H9 (cell line): ENCODE results near the gene CLEC16A. TPM values are rescaled to one million over a fixed set of nuclear protein-coding genes. Genes with fewer than 3 reads are reported as not detected.

Experiments
- DNase-seq: peaks from one replicate; pipeline ENCODE4 v3.0.0-alpha.2; 2017
- H2AFZ ChIP-seq: one replicate; pipeline ENCODE4 v1.6.1; 2013; ENCODE audit warnings: mild to moderate bottlenecking, low read length, control low read depth, moderate library complexity
- H2AK5ac ChIP-seq: 2 replicates; pipeline ENCODE4 v1.6.1; 2013; ENCODE audit warnings: low read length, control low read depth, mixed read lengths; ENCODE audit not compliant: insufficient read length
- H2BK120ac ChIP-seq: one replicate; pipeline ENCODE4 v1.6.1; 2013; ENCODE audit warnings: low read depth, mild to moderate bottlenecking, low read length, control low read depth, inconsistent platforms; ENCODE audit not compliant: poor library complexity, severe bottlenecking
- H2BK12ac ChIP-seq: 2 replicates; pipeline ENCODE4 v1.6.1; 2013; ENCODE audit warnings: low read length, control low read depth, mixed read lengths, low read depth; ENCODE audit not compliant: insufficient read length
- H2BK15ac ChIP-seq: 2 replicates; pipeline ENCODE4 v1.6.1; 2013; ENCODE audit warnings: low read depth, low read length, control low read depth
- H2BK20ac ChIP-seq: one replicate; pipeline ENCODE4 v1.6.1; 2013; ENCODE audit warnings: low read depth, mild to moderate bottlenecking, low read length, control low read depth, inconsistent platforms; ENCODE audit not compliant: poor library complexity, severe bottlenecking
- H2BK5ac ChIP-seq: 2 replicates; pipeline ENCODE4 v1.6.1; 2013; ENCODE audit warnings: low read length, control low read depth, mixed read lengths; ENCODE audit not compliant: insufficient read length
- H3K14ac ChIP-seq: 2 replicates; pipeline ENCODE4 v1.6.1; 2013; ENCODE audit warnings: low read length, control low read depth; ENCODE audit not compliant: insufficient read depth
- H3K18ac ChIP-seq: 2 replicates; pipeline ENCODE4 v1.6.1; 2013; ENCODE audit warnings: low read depth, mild to moderate bottlenecking, mixed read lengths, low read length, control low read depth; ENCODE audit not compliant: insufficient read length
- H3K23ac ChIP-seq: 2 replicates; pipeline ENCODE4 v1.6.1; 2013; ENCODE audit warnings: low read length, control low read depth, mixed read lengths, low read depth; ENCODE audit not compliant: insufficient read length
- H3K23me2 ChIP-seq: 2 replicates; pipeline ENCODE4 v1.6.1; 2013; ENCODE audit warnings: low read depth, mild to moderate bottlenecking, mixed read lengths, low read length, control low read depth; ENCODE audit not compliant: insufficient read length, poor library complexity, severe bottlenecking
- H3K27ac ChIP-seq: 2 replicates; pipeline ENCODE4 v1.5.1; 2013; ENCODE audit warnings: low read length, control low read depth, mixed read lengths, low read depth; ENCODE audit not compliant: insufficient read length
- H3K27me3 ChIP-seq: 2 replicates; pipeline ENCODE4 v1.6.1; 2013; ENCODE audit warnings: low read length, control low read depth, inconsistent platforms; ENCODE audit not compliant: insufficient read depth
- H3K4ac ChIP-seq: 2 replicates; pipeline ENCODE4 v1.6.1; 2013; ENCODE audit warnings: low read depth, mild to moderate bottlenecking, control low read depth, inconsistent platforms, low read length, moderate library complexity
- H3K4me1 ChIP-seq: 2 replicates; pipeline ENCODE4 v1.6.1; 2013; ENCODE audit warnings: low read length, control low read depth, inconsistent platforms; ENCODE audit not compliant: insufficient read depth
- H3K4me2 ChIP-seq: 2 replicates; pipeline ENCODE4 v1.6.1; 2013; ENCODE audit warnings: low read length, control low read depth, mixed read lengths; ENCODE audit not compliant: insufficient read length, insufficient read depth
- H3K56ac ChIP-seq: 2 replicates; pipeline ENCODE4 v1.6.1; 2013; ENCODE audit warnings: low read depth, mild to moderate bottlenecking, mixed read lengths, low read length, control low read depth; ENCODE audit not compliant: insufficient read length
- H3K79me1 ChIP-seq: 2 replicates; pipeline ENCODE4 v1.6.1; 2013; ENCODE audit warnings: low read depth, mild to moderate bottlenecking, moderate library complexity, low read length, control low read depth, inconsistent platforms; ENCODE audit not compliant: insufficient read depth, poor library complexity, severe bottlenecking
- H3K79me2 ChIP-seq: 2 replicates; pipeline ENCODE4 v1.6.1; 2013; ENCODE audit warnings: low read length, control low read depth, inconsistent platforms; ENCODE audit not compliant: insufficient read depth
- H3K9ac ChIP-seq: 2 replicates; pipeline ENCODE4 v1.6.1; 2013; ENCODE audit warnings: low read length, control low read depth, mixed read lengths; ENCODE audit not compliant: insufficient read length; ENCODE audit errors: extremely low read depth
- H3K9me3 ChIP-seq: one replicate; pipeline ENCODE4 v1.6.1; 2013; ENCODE audit warnings: low read depth, low read length, inconsistent platforms; ENCODE audit not compliant: control insufficient read depth
- H3T11ph ChIP-seq: one replicate; pipeline ENCODE4 v1.6.1; 2013; ENCODE audit warnings: mild to moderate bottlenecking, low read length, control low read depth, inconsistent platforms
- H4K20me1 ChIP-seq: one replicate; pipeline ENCODE4 v1.6.1; 2013; ENCODE audit not compliant: control insufficient read depth, insufficient read length, insufficient read depth
- H4K5ac ChIP-seq: 2 replicates; pipeline ENCODE4 v1.6.1; 2013; ENCODE audit warnings: low read depth, mild to moderate bottlenecking, mixed read lengths, low read length, control low read depth; ENCODE audit not compliant: insufficient read length
- H4K8ac ChIP-seq: replicated peaks from 2 replicates; pipeline ENCODE4 v1.6.1; 2013; ENCODE audit warnings: low read length, control low read depth, mixed read lengths, low read depth; ENCODE audit not compliant: insufficient read length
- H4K91ac ChIP-seq: 2 replicates; pipeline ENCODE4 v1.6.1; 2013; ENCODE audit warnings: low read depth, mild to moderate bottlenecking, moderate library complexity, mixed read lengths, low read length, control low read depth; ENCODE audit not compliant: insufficient read length
- H3K27ac Mint-ChIP-seq, 3 experiments: 2 replicates in 2 of 3; 3 replicates in 1 of 3; pipeline ENCODE4 v1.8.0; 2020 to 2021; ENCODE audit warnings: mixed read lengths in 3 of 3, mild to moderate bottlenecking in 1 of 3, moderate library complexity in 1 of 3
- H3K27me3 Mint-ChIP-seq: 2 replicates; pipeline ENCODE4 v1.8.0; 2021; ENCODE audit warnings: low read depth, mild to moderate bottlenecking, moderate library complexity, mixed read lengths
- H3K36me3 Mint-ChIP-seq, 3 experiments: 2 replicates in 2 of 3; 3 replicates in 1 of 3; pipeline ENCODE4 v1.8.0; 2020 to 2021; ENCODE audit warnings: low read depth in 3 of 3, mixed read lengths in 3 of 3; ENCODE audit not compliant: insufficient read depth in 1 of 3
- H3K4me1 Mint-ChIP-seq, 2 experiments: 2 replicates each; pipeline ENCODE4 v1.8.0; 2020; ENCODE audit warnings: mixed read lengths in 2 of 2
- H3K4me3 Mint-ChIP-seq, 2 experiments: 2 replicates in 1 of 2; 3 replicates in 1 of 2; pipeline ENCODE4 v1.8.0; 2020 to 2021; ENCODE audit warnings: mild to moderate bottlenecking in 2 of 2, mixed read lengths in 2 of 2, moderate library complexity in 1 of 2
- H3K9me3 Mint-ChIP-seq, 2 experiments: 2 replicates in 1 of 2; 3 replicates in 1 of 2; pipeline ENCODE4 v1.8.0; 2020; ENCODE audit warnings: mild to moderate bottlenecking in 2 of 2, mixed read lengths in 2 of 2, moderate library complexity in 1 of 2
- CTCF ChIP-seq: fragments of 200-600 bp; sonication (generic); conservative IDR thresholded peaks from 3 replicates; pipeline ENCODE4 v1.8.0; 2021; ENCODE audit warnings: antibody characterized with exemption, mild to moderate bottlenecking
- WGBS: extraction: QIAGEN DNeasy Blood & Tissue Kit; methylation state at CpG from one replicate; pipeline ENCODE4 v1.1.7; 2013; ENCODE audit warnings: missing lambda C conversion rate, low lambda C conversion rate, mixed read lengths; ENCODE audit not compliant: insufficient read length; ENCODE audit errors: extremely low coverage; 5-methylcytosine and 5-hydroxymethylcytosine counted together
- total RNA-seq: library from RNA; stranded (reverse); gene quantifications from 2 replicates; pipeline ENCODE4 v1.2.1, GENCODE V29; 2021

CLEC16A gene
- total RNA-seq, 1 experiment from 2014 or later: 15.2 TPM

DNA sequence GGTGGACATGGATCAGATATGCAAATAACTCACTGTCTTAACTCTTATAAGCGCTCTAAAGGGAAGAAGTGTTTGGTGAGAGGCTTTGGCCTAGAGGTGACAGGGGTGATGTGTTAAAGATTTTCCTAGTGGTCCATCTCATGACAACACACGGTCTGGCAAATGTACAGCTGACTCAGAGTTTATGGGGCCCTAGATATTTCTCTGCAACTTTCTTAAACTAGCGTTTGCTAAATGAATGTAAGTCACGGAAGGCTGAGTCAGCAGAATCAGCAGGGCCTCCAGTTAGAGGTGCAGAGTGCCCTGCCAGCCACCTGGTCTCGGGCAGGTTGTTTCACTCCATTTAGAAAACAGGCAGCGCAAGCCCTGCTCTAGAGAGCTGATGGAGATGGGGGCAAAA, 40.1 kb downstream of the CLEC16A start:
- Histone ChIP-seq H2BK15ac (no peak overlapping the region), H3K4me1 (no peaks in the 10 kb centered on the region), H3K79me1 (no peaks in the 10 kb centered on the region), H2AK5ac (no peak overlapping the region), H3K4me2 (no peak overlapping the region), H4K5ac (no peak overlapping the region), H4K20me1 (no peaks in the 10 kb centered on the region), H3K9ac (no peak overlapping the region), H2BK12ac (no peak overlapping the region), H2AFZ (no peak overlapping the region), H2BK120ac (no peak overlapping the region), H2BK20ac (no peak overlapping the region), H2BK5ac (no peak overlapping the region), H3K23ac (no peak overlapping the region), H3K18ac (no peak overlapping the region), H4K8ac (no peak overlapping the region), H3K4ac (no peak overlapping the region), H3K56ac (no peak overlapping the region), H3K27ac (no peak overlapping the region), H3K27me3 (no peaks in the 10 kb centered on the region), H3K14ac (no peak overlapping the region), H3T11ph (no peak overlapping the region), H3K79me2 (no peaks in the 10 kb centered on the region), H3K23me2 (no peaks in the 10 kb centered on the region), H4K91ac (no peak overlapping the region), H3K9me3 (no peaks in the 10 kb centered on the region)
- H3K4me1 Mint-ChIP-seq: peaks cover 9 to 15% of the 10 kb centered on the region in 2 experiments
- DNase-seq: no peak
- H3K9me3 Mint-ChIP-seq: no peaks in the 10 kb centered on the region
- no peak overlapping the region; a peak in 1 of 7 replicates for H3K27ac Mint-ChIP-seq
- WGBS: no CpG with 5 or more reads among the region's 6 CpGs
- H3K27me3 Mint-ChIP-seq: no peaks in the 10 kb centered on the region
- TF ChIP-seq CTCF: no peak
- no peak overlapping the region for H3K4me3 Mint-ChIP-seq
- H3K36me3 Mint-ChIP-seq: peaks cover 0 to 13% (median 0%) of the 10 kb centered on the region in 3 experiments; a peak in 3 of 7 replicates
